GM19240 (cell line): ENCODE measurements around the gene NALCN.
"Not testable (repeated sequence)": the region's sequence is repeated elsewhere in the genome, so short reads cannot be mapped to it uniquely, and the experiment has no call there.

Source experiments
- DNase-seq: peaks from one replicate; pipeline ENCODE4 v3.0.0; 2011; ENCODE audit warnings: low spot score; ENCODE audit not compliant: insufficient read length

NALCN gene

DNA sequence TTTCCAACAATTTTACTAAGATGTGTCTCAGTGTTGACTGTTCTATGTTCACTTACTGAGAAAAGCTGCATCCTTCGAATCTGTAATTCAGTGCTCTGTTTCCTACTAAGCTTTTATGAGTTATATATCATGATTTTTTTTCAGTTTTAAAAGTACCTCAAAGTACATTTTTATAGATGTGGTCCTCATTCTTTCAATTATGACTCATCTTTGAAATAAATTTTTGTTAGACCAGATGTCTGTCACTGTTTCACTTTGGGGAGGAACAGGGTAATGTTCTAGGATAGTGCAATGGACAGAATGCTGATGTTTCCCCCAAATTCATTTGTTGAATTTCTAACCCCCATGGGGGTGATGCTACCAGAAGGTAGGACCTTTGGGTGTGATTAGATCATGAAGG, 74.8 kb downstream of the NALCN start:
- DNase-seq, result no peak

GRCh38 chr13:101339202-101339601, 77.1 kb downstream of the NALCN start:
- DNase-seq, result no peak

DNA sequence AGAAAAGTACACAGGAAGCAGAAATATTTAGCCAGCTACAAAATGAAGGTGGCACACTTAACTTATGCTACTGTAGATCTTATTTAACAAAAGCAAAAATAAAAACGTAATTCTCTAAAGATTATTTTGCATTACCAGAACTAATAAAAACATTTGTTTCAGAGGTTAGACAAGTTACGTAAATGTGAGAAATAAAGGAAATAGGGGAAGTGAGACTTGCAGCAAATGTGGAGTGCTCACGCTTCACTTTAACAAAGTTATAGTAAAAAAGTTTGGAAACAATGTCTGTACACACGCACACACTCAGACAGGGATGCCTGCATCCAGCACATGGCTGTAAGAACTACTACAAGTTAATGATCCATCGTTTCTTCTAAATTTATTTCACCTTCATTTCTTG, 83.7 kb downstream of the NALCN start:
- DNase-seq, result no peak

GRCh38 chr13:101331731-101332130, 84.6 kb downstream of the NALCN start:
- no peak for DNase-seq

DNA sequence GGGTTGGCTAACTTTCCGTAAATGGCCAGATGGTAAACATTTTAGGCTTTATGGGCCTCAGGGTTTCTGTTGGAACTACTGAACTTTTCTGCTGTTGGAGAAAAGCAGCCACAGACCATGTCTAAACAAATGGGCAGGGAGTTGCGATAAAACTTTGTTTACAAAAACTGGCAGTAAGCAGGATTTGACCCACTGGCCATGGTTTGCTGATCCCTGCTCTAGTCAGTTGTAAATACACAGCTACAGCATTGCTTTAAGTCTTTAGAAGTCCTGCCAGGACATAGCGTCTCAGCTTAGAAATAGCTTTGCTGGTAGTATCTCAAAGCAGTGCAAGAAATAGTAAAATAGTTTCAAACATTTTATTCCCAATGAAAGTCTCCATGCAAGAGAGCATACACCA, 88.4 kb downstream of the NALCN start:
- DNase-seq, result no peak

DNA sequence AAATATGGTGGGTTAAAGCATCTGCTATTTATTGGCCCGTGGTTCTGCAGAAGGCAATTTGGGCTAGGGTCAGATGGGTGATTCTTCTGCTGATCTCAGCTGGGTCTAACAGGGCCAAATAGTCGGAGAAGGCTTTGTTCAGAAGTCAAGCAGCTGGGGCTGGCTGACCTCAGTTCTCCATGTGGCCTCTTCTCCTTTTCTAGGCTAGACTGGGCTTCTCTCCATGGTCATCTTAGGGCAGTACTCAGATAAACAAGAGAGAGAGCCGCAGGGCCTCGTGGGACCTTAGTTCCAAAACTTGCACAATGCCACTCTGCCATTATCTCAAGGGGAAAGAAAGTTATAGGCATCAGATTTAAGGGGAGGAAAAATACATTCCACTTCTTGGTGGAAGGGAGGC, 89.6 kb downstream of the NALCN start:
- DNase-seq, result no peak

DNA sequence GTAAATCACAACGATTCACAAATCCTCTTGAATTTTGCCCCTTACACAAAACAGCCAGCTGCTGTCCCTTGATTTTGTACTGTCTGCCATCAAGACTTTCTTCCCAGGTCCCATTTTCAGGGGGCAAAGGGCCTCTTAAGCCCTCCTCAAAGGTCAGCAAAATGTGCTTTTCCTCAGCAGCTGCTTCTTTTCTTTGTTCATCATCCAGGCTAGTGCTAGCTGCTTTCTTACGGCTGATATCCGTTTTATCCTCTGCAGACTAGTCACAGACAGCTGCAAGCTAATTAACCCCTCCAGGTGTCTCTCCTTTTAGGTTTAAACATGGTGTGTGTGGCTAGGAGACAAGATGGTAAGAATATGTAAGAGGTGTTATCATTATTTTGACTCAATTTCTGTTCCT, 90.9 kb downstream of the NALCN start:
- DNase-seq, result no peak

DNA sequence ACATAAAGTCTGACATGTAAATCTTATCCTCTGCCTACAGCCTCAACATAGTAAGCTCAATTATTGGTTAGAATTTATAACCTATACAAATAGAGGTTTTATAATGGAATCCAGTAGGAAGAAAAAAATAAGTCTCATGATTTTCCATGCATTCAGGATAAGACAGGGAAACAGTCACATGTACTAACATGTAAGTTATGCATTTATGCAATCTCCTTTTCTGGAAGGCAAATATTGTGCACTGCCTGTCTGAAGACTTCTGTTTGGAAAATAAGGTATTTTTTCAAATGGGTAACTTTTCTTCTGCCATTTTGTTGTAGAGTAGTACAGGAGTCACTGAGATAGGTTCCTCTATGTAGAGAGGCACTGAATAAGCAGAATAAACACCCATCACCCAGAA, 92.7 kb downstream of the NALCN start:
- DNase-seq, result no peak

DNA sequence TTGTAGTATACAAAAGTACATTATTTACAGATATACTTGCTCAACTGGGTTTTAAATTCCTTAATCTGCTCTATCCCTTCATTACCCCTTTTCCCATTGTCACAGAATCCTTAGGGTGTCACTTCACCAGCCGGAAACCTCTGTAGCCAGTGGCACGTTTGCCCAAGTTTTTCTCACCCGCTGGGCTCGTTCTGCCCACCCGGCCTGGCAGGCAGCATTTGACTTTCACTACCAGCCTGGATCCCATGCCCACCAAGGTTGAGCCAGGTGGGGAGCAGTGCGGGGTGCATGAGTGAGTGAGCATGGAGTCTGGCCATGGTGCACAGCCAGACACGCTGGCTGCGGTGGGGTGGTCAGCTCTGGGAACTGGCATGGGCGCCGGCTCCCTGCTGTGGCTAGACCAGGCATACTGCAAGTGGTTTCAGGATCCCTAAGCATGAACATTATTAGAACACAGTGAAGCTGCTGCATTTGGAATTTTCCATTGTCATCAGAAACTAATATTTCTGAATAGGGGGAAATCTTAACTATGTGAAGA, 98.3 kb downstream of the NALCN start:
- no peak for DNase-seq

GRCh38 chr13:101313479-101313878, 102.8 kb downstream of the NALCN start:
- DNase-seq, result not testable (repeated sequence)

GRCh38 chr13:101309014-101309619, 107.2 kb downstream of the NALCN start:
- DNase-seq, result no peak

- no peak for DNase-seq
Observed at GRCh38 chr13:101308247-101309013, 107.9 kb downstream of the NALCN start.

DNA sequence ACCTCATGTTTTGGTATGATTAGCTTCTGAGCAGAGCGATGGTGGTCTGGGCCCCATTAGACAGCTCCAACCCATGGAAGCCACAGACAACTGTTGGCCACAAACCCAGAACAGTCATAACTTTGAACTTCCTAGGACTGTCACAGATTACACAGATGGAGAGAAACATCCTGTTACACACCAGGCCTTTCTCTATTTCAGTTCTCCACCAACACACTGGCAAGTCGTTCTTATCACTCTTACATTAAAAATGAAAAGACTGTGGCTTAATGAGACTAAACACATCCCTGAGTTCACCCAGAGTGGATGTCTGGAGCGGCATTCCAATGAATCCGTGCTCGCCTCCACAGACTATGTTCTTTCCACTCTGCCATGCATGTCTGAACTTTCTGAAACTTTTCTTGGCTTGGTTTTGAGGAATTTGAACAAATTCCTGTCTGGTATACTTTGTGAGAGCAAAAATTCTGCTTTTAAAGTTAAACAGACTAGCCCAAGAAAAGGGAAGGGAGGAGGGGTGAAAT, 109.1 kb downstream of the NALCN start:
- no peak for DNase-seq

DNA sequence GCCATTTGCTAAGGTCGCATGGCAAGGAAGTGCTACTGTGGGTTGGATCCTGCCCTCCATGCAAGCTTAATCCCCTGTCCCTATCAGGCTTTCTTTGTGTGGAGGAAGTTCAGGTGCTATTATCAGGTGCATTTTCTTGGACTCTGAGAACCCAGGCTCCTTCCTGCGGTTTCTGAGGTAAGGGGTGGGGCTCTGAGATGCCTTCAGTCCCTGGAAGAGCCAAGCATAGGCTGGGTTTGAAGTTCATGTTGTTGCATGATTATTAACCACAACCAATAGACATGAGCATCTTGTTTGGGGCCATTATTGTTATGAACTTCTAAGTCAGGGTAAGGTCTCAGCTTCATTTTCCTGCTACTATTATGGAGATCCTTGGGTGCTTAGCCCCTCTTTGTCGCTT, 109.5 kb downstream of the NALCN start:
- no peak for DNase-seq

DNA sequence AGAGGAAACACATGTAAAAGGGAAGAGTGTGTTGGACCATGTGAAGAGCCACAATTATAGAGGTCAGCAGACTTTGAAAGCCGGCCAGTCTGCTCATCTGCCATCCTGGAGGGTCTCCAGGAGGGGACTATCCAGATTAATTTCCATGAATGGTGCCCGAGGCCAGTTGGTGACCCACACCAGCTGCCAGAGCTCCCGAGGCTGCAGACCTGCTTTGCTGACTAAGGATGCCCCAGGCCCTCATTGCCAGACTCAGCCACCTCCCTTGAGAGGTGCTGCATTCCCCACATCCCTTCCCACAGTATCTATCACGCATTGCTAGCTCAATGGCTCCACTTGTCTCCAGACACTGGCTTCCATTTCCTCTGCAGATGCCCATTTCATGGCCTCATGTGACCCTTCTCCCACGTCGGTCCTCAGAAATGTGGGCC, 110.3 kb downstream of the NALCN start:
- DNase-seq, result no peak

GRCh38 chr13:101303521-101303920, 112.8 kb downstream of the NALCN start:
- DNase-seq, result no peak

DNA sequence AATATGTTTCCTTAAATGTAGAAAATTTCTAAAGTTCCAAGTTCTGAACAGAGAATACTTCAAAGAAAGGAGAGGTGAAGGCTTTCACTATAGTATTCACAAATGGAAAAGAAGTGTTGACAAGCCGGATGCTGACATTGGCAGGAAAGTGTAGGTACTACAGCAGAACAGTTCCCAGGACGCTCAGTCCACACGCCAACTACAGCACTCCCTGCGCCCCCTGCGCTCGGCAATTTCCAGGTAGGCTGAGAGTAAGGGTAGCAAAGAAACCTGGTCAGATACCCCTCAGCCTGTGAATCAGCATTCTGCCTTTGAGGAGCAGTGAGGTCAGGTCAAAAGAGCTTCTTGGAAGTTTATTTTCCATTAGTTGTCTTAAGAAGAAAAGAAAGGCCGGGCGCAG, 115.3 kb downstream of the NALCN start:
- DNase-seq, result no peak

DNA sequence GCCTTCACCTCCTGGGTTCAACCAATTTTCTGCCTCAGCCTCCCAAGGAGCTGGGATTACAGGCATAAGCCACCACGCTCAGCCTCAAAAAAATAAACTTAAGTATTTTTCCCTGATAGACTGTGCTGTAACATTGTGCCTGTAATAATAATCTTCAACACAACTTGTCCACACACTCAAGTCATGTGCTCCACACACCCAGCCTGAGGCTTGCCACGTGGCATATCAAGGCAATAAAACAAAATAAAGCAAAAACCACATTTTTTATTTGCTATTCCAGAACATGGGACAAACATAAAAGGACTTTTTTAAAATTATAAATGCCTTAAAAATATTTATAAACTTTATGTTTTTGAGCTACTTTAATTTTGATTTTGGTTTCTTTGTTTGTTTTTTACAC, 115.8 kb downstream of the NALCN start:
- no peak for DNase-seq

- DNase-seq, result no peak
Observed at GRCh38 chr13:101298517-101298916, 117.8 kb downstream of the NALCN start.

DNA sequence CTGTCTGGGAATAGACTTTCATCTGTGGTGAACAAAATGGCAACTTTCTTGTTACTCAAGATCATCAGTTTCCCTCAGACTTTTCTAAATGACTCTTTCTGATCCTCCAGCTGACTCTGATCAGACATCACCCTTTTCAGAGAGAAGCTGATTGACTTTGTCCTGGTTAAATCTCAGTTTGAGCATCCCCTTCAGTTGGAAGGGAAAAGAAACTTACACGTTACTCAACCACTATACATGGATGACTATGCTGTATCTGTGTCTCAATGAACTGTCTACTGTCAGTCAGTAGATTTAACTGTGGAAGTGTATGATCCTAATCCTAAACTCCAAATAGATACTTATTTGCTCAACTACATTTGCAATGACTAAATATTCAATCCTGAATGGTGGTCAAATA, 118.5 kb downstream of the NALCN start:
- DNase-seq, result no peak

- DNase-seq, result no peak
Observed at GRCh38 chr13:101292711-101293110, 123.6 kb downstream of the NALCN start.

- DNase-seq, result no peak
Observed at GRCh38 chr13:101291646-101292515, 124.4 kb downstream of the NALCN start.
